GM21786 (cell line): ENCODE measurements around the gene KCNK10.
A peak's percentile ranks its signal among the peaks of the same experiment; 100 is the strongest.

ENCODE experiments used
- ATAC-seq: cut with Tn5 transposase; IDR thresholded peaks from one replicate; pipeline ENCODE4 v1.9.1; 2021; ENCODE audit not compliant: unreplicated experiment

Gene KCNK10

GRCh38 chr14:88188745-88189416 lies 134.2 kb downstream of the KCNK10 start:
- peak; percentile 45 for ATAC-seq

- ATAC-seq, result no peak
Observed at GRCh38 chr14:88185843-88186242, 137.2 kb downstream of the KCNK10 start.

- ATAC-seq, result no peak
Observed at GRCh38 chr14:88184956-88185355, 138.1 kb downstream of the KCNK10 start.

- no peak for ATAC-seq
Observed at GRCh38 chr14:88181072-88181471, 142.0 kb downstream of the KCNK10 start.

GRCh38 chr14:88179716-88180115 lies 143.4 kb downstream of the KCNK10 start:
- ATAC-seq, result no peak

GRCh38 chr14:88170333-88170732 lies 152.7 kb downstream of the KCNK10 start:
- no peak for ATAC-seq

- peak; percentile 82 for ATAC-seq
Observed at GRCh38 chr14:88168498-88169165, 154.4 kb downstream of the KCNK10 start.

- ATAC-seq, result no peak
Observed at GRCh38 chr14:88168025-88168424, 155.0 kb downstream of the KCNK10 start.

GRCh38 chr14:88166616-88167015 lies 156.5 kb downstream of the KCNK10 start:
- ATAC-seq, result no peak

- no peak for ATAC-seq
Observed at GRCh38 chr14:88164906-88165534, 158.0 kb downstream of the KCNK10 start.

GRCh38 chr14:88163731-88164255 lies 159.3 kb downstream of the KCNK10 start:
- no peak for ATAC-seq

- no peak for ATAC-seq
Observed at GRCh38 chr14:88156127-88156526, 166.9 kb downstream of the KCNK10 start.

- no peak for ATAC-seq
Observed at GRCh38 chr14:88154926-88155325, 168.1 kb downstream of the KCNK10 start.

GRCh38 chr14:88154321-88154720 lies 168.7 kb downstream of the KCNK10 start:
- no peak for ATAC-seq

GRCh38 chr14:88146881-88147649 lies 176.0 kb downstream of the KCNK10 start:
- no peak for ATAC-seq

GRCh38 chr14:88143810-88144209 lies 179.3 kb downstream of the KCNK10 start:
- no peak for ATAC-seq

- ATAC-seq, result no peak
Observed at GRCh38 chr14:88142997-88143396, 180.1 kb downstream of the KCNK10 start.

- ATAC-seq, result no peak
Observed at GRCh38 chr14:88140874-88141273, 182.2 kb downstream of the KCNK10 start.

- no peak for ATAC-seq
Observed at GRCh38 chr14:88137327-88137726, 185.7 kb downstream of the KCNK10 start.
